CD8-positive, alpha-beta memory T cell (primary cell): ENCODE measurements around the gene PARP9. TPM values are rescaled to one million over a fixed set of nuclear protein-coding genes. Genes with fewer than 3 reads are reported as not detected.
"Not testable (repeated sequence)": the region's sequence is repeated elsewhere in the genome, so short reads cannot be mapped to it uniquely, and the experiment has no call there.

Experiments
- CTCF ChIA-PET: fragments of 350-600 bp; sonication (Branson Sonifier 250); formaldehyde crosslinking; loops from one replicate; lab custom pipeline; 2021; ENCODE audit warnings: antibody characterized with exemption; lab: Charles Lee
- POLR2A ChIA-PET: fragments of 350-600 bp; sonication (Branson Sonifier 250); formaldehyde crosslinking; loops from one replicate; lab custom pipeline; 2021; ENCODE audit warnings: antibody characterized with exemption; lab: Charles Lee
- DNase-seq, 5 donors: peaks; one replicate each; pipeline versions ENCODE4 v3.0.0 to v3.0.0-alpha.2; 2020 to 2022; ENCODE audit warnings: mixed read lengths in 1 of 5
- H3K27ac ChIP-seq: one replicate; pipeline ENCODE4 v1.7.0; 2013; ENCODE audit warnings: low read depth, mild to moderate bottlenecking, low read length, moderate library complexity
- H3K27me3 ChIP-seq: 2 replicates; pipeline ENCODE4 v1.7.0; 2013; ENCODE audit warnings: low read length, mild to moderate bottlenecking; ENCODE audit not compliant: insufficient read depth, poor library complexity, severe bottlenecking
- H3K36me3 ChIP-seq: 2 replicates; pipeline ENCODE4 v1.7.0; 2013; ENCODE audit warnings: mild to moderate bottlenecking, low read length, moderate library complexity; ENCODE audit not compliant: insufficient read depth
- H3K4me1 ChIP-seq: 2 replicates; pipeline ENCODE4 v1.7.0; 2013; ENCODE audit warnings: mild to moderate bottlenecking, low read length, moderate library complexity; ENCODE audit not compliant: insufficient read depth
- H3K4me3 ChIP-seq: 2 replicates; pipeline ENCODE4 v1.7.0; 2013; ENCODE audit warnings: mild to moderate bottlenecking, low read length
- H3K9me3 ChIP-seq: 2 replicates; pipeline ENCODE4 v1.7.0; 2013; ENCODE audit warnings: mild to moderate bottlenecking, low read length
- H3K27ac Mint-ChIP-seq, 8 donors: one replicate each; pipeline ENCODE4 v1.8.0; 2020 to 2021; ENCODE audit warnings: mixed read lengths in 8 of 8, mild to moderate bottlenecking in 6 of 8, inconsistent platforms in 3 of 8, moderate library complexity in 3 of 8
- H3K27me3 Mint-ChIP-seq, 2 donors: one replicate each; pipeline ENCODE4 v1.8.0; 2020 to 2021; ENCODE audit warnings: mixed read lengths in 2 of 2, mild to moderate bottlenecking in 1 of 2, moderate library complexity in 1 of 2
- H3K36me3 Mint-ChIP-seq, 3 donors: one replicate each; pipeline ENCODE4 v1.8.0; 2020 to 2021; ENCODE audit warnings: mixed read lengths in 3 of 3, inconsistent platforms in 1 of 3, mild to moderate bottlenecking in 1 of 3
- H3K4me1 Mint-ChIP-seq, 3 donors: one replicate each; pipeline ENCODE4 v1.8.0; 2020 to 2021; ENCODE audit warnings: mixed read lengths in 3 of 3, inconsistent platforms in 1 of 3, mild to moderate bottlenecking in 1 of 3
- H3K4me3 Mint-ChIP-seq, 7 donors: one replicate each; pipeline ENCODE4 v1.8.0; 2020 to 2021; ENCODE audit warnings: mixed read lengths in 7 of 7, mild to moderate bottlenecking in 6 of 7, moderate library complexity in 4 of 7, inconsistent platforms in 2 of 7
- H3K9me3 Mint-ChIP-seq, 5 donors: one replicate each; pipeline ENCODE4 v1.8.0; 2020 to 2022; ENCODE audit warnings: mixed read lengths in 5 of 5, mild to moderate bottlenecking in 3 of 5, moderate library complexity in 2 of 5, inconsistent platforms in 1 of 5
- polyA plus RNA-seq: library from polyadenylated mRNA; unstranded; fragments of 300-500 nt; fragmentation: Illumina TruSeq; gene quantifications from one replicate; pipeline ENCODE4 v1.2.3, GENCODE V29; 2021
- total RNA-seq, 2 experiments: library from RNA; stranded (reverse); gene quantifications; one replicate each; pipeline ENCODE4 v1.2.3, GENCODE V29; 2021

Gene PARP9
- total and polyA plus RNA-seq, 3 experiments from 2014 or later, result 13.2 to 32.5 (median 13.4) TPM

- Mint-ChIP-seq H3K27ac (peak overlapping the region in 7 of 8 donors; percentile 28 to 85 (median 73)), H3K9me3 (no peaks in the 10 kb centered on the region), H3K4me3 (peak overlapping the region in 1 of 7 donors; percentile 39), H3K27me3 (no peaks in the 10 kb centered on the region), H3K36me3 (peaks cover 10 to 78% (median 36%) of the 10 kb centered on the region in 3 donors), H3K4me1 (peaks cover 64 to 73% (median 73%) of the 10 kb centered on the region in 3 donors)
- ChIA-PET POLR2A (interaction anchor here (1.4 kb wide), 1 partner anchor 9 kb away, joined by 4 read pairs; the partner anchor contains the start of gene PARP15), CTCF (no interaction called here)
- peaks cover 56% of the 10 kb centered on the region for H3K4me1 ChIP-seq
- no peak for DNase-seq
- H3K4me3 ChIP-seq, result no peak overlapping the region
- H3K36me3 ChIP-seq, result peaks cover 12% of the 10 kb centered on the region
- no peaks in the 10 kb centered on the region for H3K9me3 ChIP-seq
- no peak overlapping the region for H3K27ac ChIP-seq
- no peaks in the 10 kb centered on the region for H3K27me3 ChIP-seq
Measured at GRCh38 chr3:122568755-122569154, 4.7 kb upstream of the PARP9 start.

GRCh38 chr3:122568131-122568530 is 4.0 kb upstream of the PARP9 start:
- Histone ChIP-seq H3K36me3 (peaks cover 12% of the 10 kb centered on the region), H3K4me1 (peaks cover 56% of the 10 kb centered on the region)
- CTCF ChIA-PET, DNase-seq, H3K27me3 ChIP-seq, H3K27ac ChIP-seq, H3K9me3 Mint-ChIP-seq, H3K27me3 Mint-ChIP-seq, H3K9me3 ChIP-seq, H3K4me3 ChIP-seq: not testable (repeated sequence)
- Mint-ChIP-seq H3K4me1 (peaks cover 64 to 73% (median 73%) of the 10 kb centered on the region in 3 donors), H3K27ac (peak overlapping the region; percentile 30 to 88 (median 78)), H3K36me3 (peaks cover 10 to 78% (median 36%) of the 10 kb centered on the region in 3 donors), H3K4me3 (peak overlapping the region in 1 of 7 donors; percentile 39)
- POLR2A ChIA-PET, result interaction anchor here (0.8 to 1.4 kb wide), 2 partner anchors 8 to 9 kb away, joined by 4 to 7 read pairs; partner anchors contain the start of gene PARP15

DNA sequence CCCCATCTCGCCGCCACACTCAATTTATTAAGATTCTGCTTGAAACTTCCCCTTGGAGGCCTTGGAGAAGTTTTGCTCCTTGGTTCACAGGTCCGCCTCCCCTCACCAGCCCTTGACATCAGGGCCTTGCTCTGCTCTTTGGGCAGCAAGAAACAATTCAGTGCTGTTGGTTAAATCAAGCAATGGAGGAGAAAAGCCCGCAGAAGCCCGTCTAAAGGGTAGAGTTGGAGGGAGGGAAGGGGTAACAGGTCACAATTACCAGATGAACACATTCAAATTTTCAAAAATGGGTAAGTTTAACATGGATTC is 429 bp downstream of the PARP9 start:
- Histone ChIP-seq H3K4me1 (peaks cover 58% of the 10 kb centered on the region), H3K9me3 (no peaks in the 10 kb centered on the region), H3K27ac (peak overlapping the region; percentile 86), H3K27me3 (no peaks in the 10 kb centered on the region), H3K4me3 (peak overlapping the region; percentile 86), H3K36me3 (peaks cover 15% of the 10 kb centered on the region)
- ChIA-PET POLR2A (interaction anchor here (0.6 to 4.3 kb wide), 6 partner anchors 10 to 180 kb away, joined by 4 to 39 read pairs (median 8); partner anchors contain the start of genes FAM162A, KPNA1, MIX23 and PARP14), CTCF (interaction anchor here (0.8 to 10.7 kb wide), 5 partner anchors 10 to 230 kb away, joined by 3 to 137 read pairs (median 3); partner anchors contain the start of genes HSPBAP1 and PARP14)
- H3K27me3 Mint-ChIP-seq, result no peaks in the 10 kb centered on the region
- no peak for DNase-seq
- peaks cover 63 to 78% (median 77%) of the 10 kb centered on the region in 3 donors for H3K4me1 Mint-ChIP-seq
- no peaks in the 10 kb centered on the region for H3K9me3 Mint-ChIP-seq
- H3K27ac Mint-ChIP-seq, result peak overlapping the region; percentile 88 to 99 (median 94)
- H3K36me3 Mint-ChIP-seq, result peaks cover 4 to 52% (median 24%) of the 10 kb centered on the region in 3 donors
- H3K4me3 Mint-ChIP-seq, result peak overlapping the region; percentile 91 to 96 (median 94)

- H3K4me1 Mint-ChIP-seq, result peaks cover 59 to 73% (median 72%) of the 10 kb centered on the region in 3 donors
Measured at GRCh38 chr3:122562923-122563716, 980 bp downstream of the PARP9 start.

GRCh38 chr3:122560680-122561079 is 3.4 kb downstream of the PARP9 start:
- H3K4me3 Mint-ChIP-seq, result peak overlapping the region in 4 of 7 donors; percentile 38 to 85 (median 51)
- ChIA-PET POLR2A (no interaction called here), CTCF (interaction anchor here (0.8 to 10.7 kb wide), 2 partner anchors 50 to 118 kb away, joined by 4 to 137 read pairs; partner anchors contain the start of gene PARP14)

More at GRCh38 chr3:122562923-122563716, 980 bp downstream of the PARP9 start:
- H3K4me3 Mint-ChIP-seq, result peak overlapping the region; percentile 91 to 96 (median 94)
- Histone ChIP-seq H3K27me3 (no peaks in the 10 kb centered on the region), H3K27ac (peak overlapping the region; percentile 86), H3K4me3 (peak overlapping the region; percentile 86), H3K36me3 (peaks cover 17% of the 10 kb centered on the region), H3K4me1 (peaks cover 54% of the 10 kb centered on the region), H3K9me3 (no peaks in the 10 kb centered on the region)
- no peak for DNase-seq
- H3K27ac Mint-ChIP-seq, result peak overlapping the region; percentile 88 to 99 (median 94)
- H3K36me3 Mint-ChIP-seq, result peaks cover 5 to 50% (median 20%) of the 10 kb centered on the region in 3 donors
- H3K9me3 Mint-ChIP-seq, result no peaks in the 10 kb centered on the region
- POLR2A ChIA-PET, result interaction anchor here (3.1 to 4.3 kb wide), 2 partner anchors 15 to 117 kb away, joined by 21 to 39 read pairs; partner anchors contain the start of genes PARP14 and PARP15
- CTCF ChIA-PET, result interaction anchor here (1.2 to 10.7 kb wide), 2 partner anchors 16 to 116 kb away, joined by 3 to 137 read pairs; partner anchors contain the start of gene PARP14
- H3K27me3 Mint-ChIP-seq, result no peaks in the 10 kb centered on the region

GRCh38 chr3:122559906-122560305 is 4.2 kb downstream of the PARP9 start:
- Mint-ChIP-seq H3K36me3 (peaks cover 13 to 58% (median 24%) of the 10 kb centered on the region in 3 donors), H3K27ac (peak overlapping the region in 3 of 8 donors; percentile 28 to 69 (median 66)), H3K4me1 (peaks cover 44 to 52% (median 51%) of the 10 kb centered on the region in 3 donors), H3K4me3 (peak overlapping the region in 1 of 7 donors; percentile 26), H3K9me3 (no peaks in the 10 kb centered on the region), H3K27me3 (no peaks in the 10 kb centered on the region)
- Histone ChIP-seq H3K27ac (no peak overlapping the region), H3K4me1 (peaks cover 31% of the 10 kb centered on the region), H3K4me3 (no peak overlapping the region), H3K36me3 (peaks cover 40% of the 10 kb centered on the region), H3K27me3 (no peaks in the 10 kb centered on the region), H3K9me3 (no peaks in the 10 kb centered on the region)
- DNase-seq, result no peak
- ChIA-PET CTCF (interaction anchor here (1.0 to 10.7 kb wide), 2 partner anchors 10 to 119 kb away, joined by 3 to 137 read pairs; partner anchors contain the start of gene PARP14), POLR2A (no interaction called here)

More at GRCh38 chr3:122560680-122561079, 3.4 kb downstream of the PARP9 start:
- Histone ChIP-seq H3K36me3 (peaks cover 34% of the 10 kb centered on the region), H3K4me1 (peaks cover 38% of the 10 kb centered on the region), H3K27ac (no peak overlapping the region), H3K4me3 (no peak overlapping the region), H3K9me3 (no peaks in the 10 kb centered on the region), H3K27me3 (no peaks in the 10 kb centered on the region)
- H3K9me3 Mint-ChIP-seq, result no peaks in the 10 kb centered on the region
- peak; percentile 10 to 60 (median 48) for DNase-seq
- no peaks in the 10 kb centered on the region for H3K27me3 Mint-ChIP-seq
- H3K4me1 Mint-ChIP-seq, result peaks cover 45 to 51% (median 50%) of the 10 kb centered on the region in 3 donors
- H3K27ac Mint-ChIP-seq, result peak overlapping the region; percentile 22 to 88 (median 70)
- peaks cover 8 to 54% (median 18%) of the 10 kb centered on the region in 3 donors for H3K36me3 Mint-ChIP-seq

DNA sequence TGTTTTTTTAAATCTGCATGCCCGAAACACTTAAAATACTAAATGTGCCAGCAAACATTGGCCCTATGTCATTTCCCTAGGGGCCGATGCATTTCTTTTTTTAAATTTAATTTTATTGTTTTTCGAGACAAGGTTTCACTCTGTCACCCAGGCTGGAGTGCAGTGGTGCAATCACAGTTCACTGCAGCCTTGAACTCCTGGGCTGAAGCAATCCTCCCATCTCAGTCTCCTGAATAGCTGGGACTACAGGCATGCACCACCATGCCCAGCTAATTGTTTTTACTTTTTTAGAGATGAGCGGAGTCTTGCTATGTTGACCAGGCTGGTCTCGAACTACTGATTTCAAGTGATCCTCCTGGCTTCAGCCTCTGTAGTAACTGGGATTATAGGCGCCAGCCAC is 5.5 kb downstream of the PARP9 start:
- no peak for DNase-seq
- CTCF ChIA-PET, result interaction anchor here (0.6 to 10.7 kb wide), 2 partner anchors 20 to 120 kb away, joined by 3 to 137 read pairs; partner anchors contain the start of gene PARP14
- H3K4me3 Mint-ChIP-seq, result no peak overlapping the region
- peaks cover 13 to 56% (median 30%) of the 10 kb centered on the region in 3 donors for H3K36me3 Mint-ChIP-seq
- no peaks in the 10 kb centered on the region for H3K9me3 Mint-ChIP-seq
- H3K4me1 ChIP-seq, result peaks cover 24% of the 10 kb centered on the region
- H3K27me3 Mint-ChIP-seq, result no peaks in the 10 kb centered on the region
- no peak overlapping the region for H3K4me3 ChIP-seq
- POLR2A ChIA-PET, result interaction anchor here (0.8 kb wide), 1 partner anchor 121 kb away, joined by 3 read pairs; no protein-coding TSS in a partner anchor
- no peaks in the 10 kb centered on the region for H3K27me3 ChIP-seq
- no peak overlapping the region for H3K27ac Mint-ChIP-seq
- H3K9me3 ChIP-seq, result no peaks in the 10 kb centered on the region
- peaks cover 43 to 52% (median 50%) of the 10 kb centered on the region in 3 donors for H3K4me1 Mint-ChIP-seq
- peaks cover 40% of the 10 kb centered on the region for H3K36me3 ChIP-seq
- H3K27ac ChIP-seq, result no peak overlapping the region
